ENCODE measurements around the gene RLN3. TPM values are rescaled to one million over a fixed set of nuclear protein-coding genes. Genes with fewer than 3 reads are reported as not detected.

Gene RLN3
- total and polyA plus RNA-seq, 10 of the 15 experiments (the other 5 are each of a cell fraction or from before 2014, with no cell fraction given), result not detected

DNA sequence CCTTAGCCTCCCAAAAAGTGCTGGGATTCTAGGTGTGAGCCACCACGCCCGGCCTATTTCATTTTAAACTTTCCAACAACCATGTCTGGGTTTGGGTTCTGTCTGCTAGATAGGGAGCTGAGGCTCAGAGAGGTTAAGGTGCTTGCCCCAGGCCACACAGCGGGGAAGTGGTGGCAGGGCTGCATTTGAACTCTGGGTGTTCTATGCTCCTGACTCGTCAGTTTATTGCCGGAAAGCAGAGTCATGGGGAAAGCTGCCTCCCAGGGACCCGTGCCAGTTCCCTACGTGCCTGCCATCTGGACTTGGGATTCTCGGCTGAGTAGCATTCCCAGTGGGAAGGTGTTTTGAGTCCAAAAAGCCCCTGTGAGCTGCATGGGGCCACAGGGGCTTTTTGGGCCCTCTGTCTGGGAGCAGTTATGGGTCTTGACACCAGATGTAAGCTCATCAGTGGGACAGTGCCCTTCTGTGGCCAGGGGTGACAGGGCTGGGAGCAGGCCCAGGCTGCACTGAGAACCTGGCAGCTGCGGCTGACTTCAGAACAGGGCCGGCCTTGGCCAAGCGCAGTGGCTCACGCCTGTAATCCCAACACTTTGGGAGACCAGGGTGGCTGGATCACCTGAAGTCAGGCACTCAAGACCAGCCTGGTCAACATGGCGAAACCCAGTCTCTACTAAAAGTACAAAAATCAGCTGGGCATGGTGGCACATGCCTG is 32.8 kb upstream of the RLN3 start:
- H4K20me1 ChIP-seq (ENCODE audit: control insufficient read depth, insufficient read depth), result no peaks in the 10 kb centered on the region
- H3K4me1 ChIP-seq (ENCODE audit: control insufficient read depth, insufficient read depth, low read length), result no peaks in the 10 kb centered on the region
- no peaks in the 10 kb centered on the region for H3K27me3 ChIP-seq (replicated peaks in 1 of 2; ENCODE audit: control insufficient read depth in 2 of 2, insufficient read depth in 2 of 2, low read length in 1 of 2)
- no TSS peak for BruUV-seq (replicated peaks)
- TF ChIP-seq RB1 (IDR thresholded peaks at IDR 0.05; ENCODE audit: borderline replicate concordance), result no peak
- TF ChIP-seq POU2F2 (IDR thresholded peaks at IDR 0.05; ENCODE audit: borderline replicate concordance, low read depth, low read length), result no peak
- no peak for TF ChIP-seq CHD1 (IDR thresholded peaks at IDR 0.05; ENCODE audit: low read depth, low read length)
- no peak for TF ChIP-seq ZNF24 (IDR thresholded peaks at IDR 0.05)
- TF ChIP-seq E4F1 (IDR thresholded peaks at IDR 0.05; ENCODE audit: borderline replicate concordance, partially characterized antibody), result no peak
- TF ChIP-seq FOXM1 (IDR thresholded peaks at IDR 0.05; ENCODE audit: low read depth, low read length), result no peak
- TF ChIP-seq NBN (IDR thresholded peaks at IDR 0.05), result no peak
- TF ChIP-seq PAX8 (IDR thresholded peaks at IDR 0.05), result no peak
- no peak for DNase-seq (ENCODE audit: low read depth, low spot score)
- ChIA-PET RAD21 (ENCODE audit: unreplicated experiment) (interaction anchor here (1.1 kb wide), 1 partner anchor 9 kb away, joined by 3 read pairs; no protein-coding TSS in a partner anchor), SMC1A (ENCODE audit: uncharacterized antibody, unreplicated experiment) (interaction anchor here (0.8 kb wide), 1 partner anchor 9 kb away, joined by 3 read pairs; no protein-coding TSS in a partner anchor), CTCF (interaction anchor here (1.6 kb wide), 1 partner anchor 92 kb away, joined by 5 read pairs; no protein-coding TSS in a partner anchor), POLR2A (interaction anchor here (0.6 kb wide), 1 partner anchor 638 kb away, joined by 3 read pairs; no protein-coding TSS in a partner anchor)
- ATAC-seq, result no peak
- H3K36me3 ChIP-seq (ENCODE audit: control insufficient read depth in 2 of 2, insufficient read depth in 2 of 2, low read length in 1 of 2), result peaks cover 0 to 3% of the 10 kb centered on the region in 2 experiments; a peak in 3 of 4 replicates
- H2AFZ ChIP-seq (ENCODE audit: control insufficient read depth, low read depth, low read length), result no peak overlapping the region
- FAIRE-seq, result no peak
- in situ Hi-C loops (cut with MboI) (no loop called here), intact Hi-C loops (cut with micrococcal nuclease; ENCODE audit: unreplicated experiment) (no loop called here)
- peaks cover 5% of the 10 kb centered on the region; the same call in 2 of the 3 replicates for H3K9me3 ChIP-seq (replicated peaks; ENCODE audit: control insufficient read depth, insufficient read depth, low read length)
- no peak overlapping the region for H3K4me2 ChIP-seq (ENCODE audit: control insufficient read depth, insufficient read depth)
- no peak overlapping the region for H3K4me3 ChIP-seq
- H3K9ac ChIP-seq (ENCODE audit: control insufficient read depth, insufficient read depth, low read length), result no peak overlapping the region
- WGBS (ENCODE audit: insufficient coverage, insufficient replicate concordance, low lambda C conversion rate, missing lambda C conversion rate), result 90% methylated on average over 13 of the region's 13 CpGs
- H3K79me2 ChIP-seq (ENCODE audit: control insufficient read depth, insufficient read depth, low read length), result no peaks in the 10 kb centered on the region
- no peak overlapping the region for H3K27ac ChIP-seq (ENCODE audit: control insufficient read depth, insufficient read depth)
